ENCODE data around the gene DLK2. TPM values are rescaled to one million over a fixed set of nuclear protein-coding genes. Genes with fewer than 3 reads are reported as not detected.

Gene DLK2
- total RNA-seq, 1 experiment from 2014 or later, result 1.6 TPM

- CTCF ChIA-PET, result interaction anchor here (0.6 to 3.1 kb wide), 4 partner anchors 12 to 232 kb away, joined by 3 to 24 read pairs (median 15); no protein-coding TSS in a partner anchor
- RAD21 ChIA-PET (ENCODE audit: low non-redundant PET in 1 of 2, low total read pairs in 2 of 2, uncharacterized antibody in 2 of 2, unreplicated experiment in 2 of 2), result no interaction called here
- ATAC-seq (no peak), DNase-seq (ENCODE audit: low read depth, low spot score) (no peak)
- Histone ChIP-seq H3K4me1 (ENCODE audit: control insufficient read depth in 1 of 2, insufficient read depth in 2 of 2, low read length in 2 of 2) (peaks cover 27 to 50% of the 10 kb centered on the region in 2 experiments), H2AFZ (ENCODE audit: low read depth, low read length, poor library complexity, severe bottlenecking) (no peak overlapping the region), H3K4me3 (replicated peaks in 1 of 2; ENCODE audit: low read depth in 1 of 2, low read length in 2 of 2) (no peak overlapping the region), H3K9me3 (ENCODE audit: control insufficient read depth in 1 of 2, insufficient read depth in 1 of 2, low read depth in 1 of 2, low read length in 2 of 2) (no peaks in the 10 kb centered on the region), H3K79me2 (ENCODE audit: insufficient read depth, low read length) (peaks cover 44% of the 10 kb centered on the region), H4K20me1 (ENCODE audit: insufficient read depth) (no peaks in the 10 kb centered on the region), H3K9me2 (ENCODE audit: insufficient read depth) (no peaks in the 10 kb centered on the region), H3K27ac (ENCODE audit: low read depth, low read length) (no peak overlapping the region), H3K4me2 (ENCODE audit: low read length) (peak overlapping the region; percentile 76; the same call in 1 of the 2 replicates), H3K9ac (ENCODE audit: low read length) (no peak overlapping the region), H3K27me3 (ENCODE audit: insufficient read depth, low read length) (no peaks in the 10 kb centered on the region), H3K36me3 (ENCODE audit: control insufficient read depth in 1 of 2, insufficient read depth in 2 of 2, low read length in 2 of 2) (peaks cover 4 to 22% of the 10 kb centered on the region in 2 experiments; a peak in 3 of 4 replicates)
- intact Hi-C loops (cut with micrococcal nuclease), result no loop called here
- POLR2A ChIA-PET, result interaction anchor here (1.3 kb wide), 1 partner anchor 14 kb away, joined by 5 read pairs; no protein-coding TSS in a partner anchor
- TF ChIP-seq YY1 (IDR thresholded peaks at IDR 0.05; ENCODE audit: extremely low read depth, insufficient replicate concordance, low read depth, low read length) (no peak), ZNF274 (IDR thresholded peaks at IDR 0.05; ENCODE audit: low read depth, low read length) (no peak), EGR1 (IDR thresholded peaks at IDR 0.05; ENCODE audit: low read depth) (no peak), EZH2phosphoT487 (IDR thresholded peaks at IDR 0.05; ENCODE audit: borderline replicate concordance) (no peak), SRF (IDR thresholded peaks at IDR 0.05; ENCODE audit: low read depth) (no peak), TCF7L2 (IDR thresholded peaks at IDR 0.05; ENCODE audit: borderline replicate concordance, extremely low read depth, insufficient read depth, insufficient read length) (no peak), RAD21 (IDR thresholded peaks at IDR 0.05; ENCODE audit: low read depth) (no peak), SP1 (IDR thresholded peaks at IDR 0.05; ENCODE audit: low read depth) (no peak), ZBTB33 (IDR thresholded peaks at IDR 0.05; ENCODE audit: extremely low read depth, insufficient replicate concordance, low read length) (no peak), CEBPB (IDR thresholded peaks at IDR 0.05; ENCODE audit: low read depth) (no peak), POLR2A (IDR thresholded peaks at IDR 0.05; ENCODE audit: borderline replicate concordance, extremely low read depth, insufficient read depth, insufficient read length) (no peak), FOSL1 (IDR thresholded peaks at IDR 0.05; ENCODE audit: low read depth) (no peak)
- TF ChIP-seq, protein P1, sequence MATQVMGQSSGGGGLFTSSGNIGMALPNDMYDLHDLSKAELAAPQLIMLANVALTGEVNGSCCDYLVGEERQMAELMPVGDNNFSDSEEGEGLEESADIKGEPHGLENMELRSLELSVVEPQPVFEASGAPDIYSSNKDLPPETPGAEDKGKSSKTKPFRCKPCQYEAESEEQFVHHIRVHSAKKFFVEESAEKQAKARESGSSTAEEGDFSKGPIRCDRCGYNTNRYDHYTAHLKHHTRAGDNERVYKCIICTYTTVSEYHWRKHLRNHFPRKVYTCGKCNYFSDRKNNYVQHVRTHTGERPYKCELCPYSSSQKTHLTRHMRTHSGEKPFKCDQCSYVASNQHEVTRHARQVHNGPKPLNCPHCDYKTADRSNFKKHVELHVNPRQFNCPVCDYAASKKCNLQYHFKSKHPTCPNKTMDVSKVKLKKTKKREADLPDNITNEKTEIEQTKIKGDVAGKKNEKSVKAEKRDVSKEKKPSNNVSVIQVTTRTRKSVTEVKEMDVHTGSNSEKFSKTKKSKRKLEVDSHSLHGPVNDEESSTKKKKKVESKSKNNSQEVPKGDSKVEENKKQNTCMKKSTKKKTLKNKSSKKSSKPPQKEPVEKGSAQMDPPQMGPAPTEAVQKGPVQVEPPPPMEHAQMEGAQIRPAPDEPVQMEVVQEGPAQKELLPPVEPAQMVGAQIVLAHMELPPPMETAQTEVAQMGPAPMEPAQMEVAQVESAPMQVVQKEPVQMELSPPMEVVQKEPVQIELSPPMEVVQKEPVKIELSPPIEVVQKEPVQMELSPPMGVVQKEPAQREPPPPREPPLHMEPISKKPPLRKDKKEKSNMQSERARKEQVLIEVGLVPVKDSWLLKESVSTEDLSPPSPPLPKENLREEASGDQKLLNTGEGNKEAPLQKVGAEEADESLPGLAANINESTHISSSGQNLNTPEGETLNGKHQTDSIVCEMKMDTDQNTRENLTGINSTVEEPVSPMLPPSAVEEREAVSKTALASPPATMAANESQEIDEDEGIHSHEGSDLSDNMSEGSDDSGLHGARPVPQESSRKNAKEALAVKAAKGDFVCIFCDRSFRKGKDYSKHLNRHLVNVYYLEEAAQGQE (IDR thresholded peaks at IDR 0.05; ENCODE audit: low read depth), result no peak
- no TSS peak for BruUV-seq (replicated peaks)
These were observed 39.0 kb upstream of the DLK2 start for GRCh38 chr6:43494321-43494720.

Data from HCT116 (cell line).